HL-60 (cell line): ENCODE data around the gene LIMCH1.

Source experiments
- DNase-seq, 2 experiments: peaks; one replicate each; pipeline ENCODE4 v3.0.0-alpha.2; 2010 to 2020; ENCODE audit warnings: low read depth in 1 of 2, low spot score in 1 of 2
- H3K27ac ChIP-seq: fragments of 250-450 bp; sonication (Bioruptor Pico); replicated peaks from 2 replicates; pipeline ENCODE4 v1.5.1; 2020; ENCODE audit warnings: mild to moderate bottlenecking, moderate library complexity
- H3K27me3 ChIP-seq: fragments of 250-450 bp; sonication (Bioruptor Pico); 2 replicates; pipeline ENCODE4 v1.5.1; 2021; ENCODE audit warnings: mild to moderate bottlenecking, moderate library complexity; ENCODE audit not compliant: insufficient read depth, poor library complexity, severe bottlenecking
- H3K4me3 ChIP-seq: replicated peaks from 2 replicates; pipeline ENCODE4 v1.5.1; 2011; ENCODE audit warnings: mild to moderate bottlenecking, control low read depth, low read length; ENCODE audit not compliant: insufficient read depth
- CTCF ChIP-seq: IDR thresholded peaks from one replicate; pipeline ENCODE4 v1.5.1; 2011; ENCODE audit warnings: low read length, control low read depth, inconsistent platforms; ENCODE audit not compliant: insufficient read depth
- GABPA ChIP-seq: IDR thresholded peaks from 2 replicates; pipeline ENCODE4 v1.6.1; 2012; ENCODE audit warnings: low read depth
- POLR2AphosphoS5 ChIP-seq: IDR thresholded peaks from 2 replicates; pipeline ENCODE4 v1.6.1; 2012; ENCODE audit warnings: low read depth
- REST ChIP-seq: IDR thresholded peaks from 2 replicates; pipeline ENCODE4 v1.6.1; 2012; ENCODE audit warnings: low read depth; ENCODE audit not compliant: insufficient replicate concordance
- SPI1 ChIP-seq: IDR thresholded peaks from 2 replicates; pipeline ENCODE4 v1.6.1; 2012; ENCODE audit warnings: low read depth, mild to moderate bottlenecking, borderline replicate concordance

Gene LIMCH1

GRCh38 chr4:41611881-41612871, 74.2 kb downstream of the LIMCH1 start:
- TF ChIP-seq GABPA (no peak), POLR2AphosphoS5 (no peak), SPI1 (no peak), REST (no peak), CTCF (no peak)
- Histone ChIP-seq H3K4me3 (no peak overlapping the region), H3K27ac (no peak overlapping the region), H3K27me3 (no peaks in the 10 kb centered on the region)
- no peak for DNase-seq

- TF ChIP-seq CTCF (no peak), SPI1 (no peak), POLR2AphosphoS5 (no peak), GABPA (no peak), REST (no peak)
- Histone ChIP-seq H3K27ac (no peak overlapping the region), H3K27me3 (no peaks in the 10 kb centered on the region), H3K4me3 (no peak overlapping the region)
- no peak for DNase-seq
Measured at GRCh38 chr4:41613386-41613785, 75.4 kb downstream of the LIMCH1 start.

DNA sequence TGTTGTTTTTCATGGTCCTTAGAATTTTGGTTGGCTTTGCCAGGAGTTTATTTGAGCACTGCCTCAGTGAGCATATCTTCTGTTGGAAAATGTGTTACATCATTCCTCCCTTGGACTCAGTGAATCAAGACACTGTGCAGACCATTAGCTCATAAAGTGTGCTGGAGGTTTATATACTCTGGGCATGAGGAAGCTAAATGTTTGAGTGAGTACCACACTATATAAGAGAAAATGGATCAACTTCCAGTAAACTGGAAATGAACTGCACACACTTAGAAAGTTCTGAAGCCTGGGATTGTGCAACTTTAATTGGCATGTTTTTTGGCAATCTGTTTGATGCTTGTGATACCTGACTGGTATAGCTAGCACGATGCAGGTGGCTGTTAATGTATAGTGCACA, 75.9 kb downstream of the LIMCH1 start:
- TF ChIP-seq CTCF (no peak), SPI1 (no peak), REST (no peak), POLR2AphosphoS5 (no peak), GABPA (no peak)
- H3K27me3 ChIP-seq, result no peaks in the 10 kb centered on the region
- H3K27ac ChIP-seq, result no peak overlapping the region
- H3K4me3 ChIP-seq, result no peak overlapping the region
- DNase-seq, result no peak
